GM19463 (cell line): ENCODE measurements around the gene ZFPM1.

Experiments used
- ATAC-seq: cut with Tn5 transposase; IDR thresholded peaks from one replicate; pipeline ENCODE4 v1.9.1; 2021; ENCODE audit warnings: mild to moderate bottlenecking, moderate library complexity; ENCODE audit not compliant: unreplicated experiment

ZFPM1 gene

GRCh38 chr16:88495268-88495772 is 42.2 kb downstream of the ZFPM1 start:
- ATAC-seq = no peak

DNA sequence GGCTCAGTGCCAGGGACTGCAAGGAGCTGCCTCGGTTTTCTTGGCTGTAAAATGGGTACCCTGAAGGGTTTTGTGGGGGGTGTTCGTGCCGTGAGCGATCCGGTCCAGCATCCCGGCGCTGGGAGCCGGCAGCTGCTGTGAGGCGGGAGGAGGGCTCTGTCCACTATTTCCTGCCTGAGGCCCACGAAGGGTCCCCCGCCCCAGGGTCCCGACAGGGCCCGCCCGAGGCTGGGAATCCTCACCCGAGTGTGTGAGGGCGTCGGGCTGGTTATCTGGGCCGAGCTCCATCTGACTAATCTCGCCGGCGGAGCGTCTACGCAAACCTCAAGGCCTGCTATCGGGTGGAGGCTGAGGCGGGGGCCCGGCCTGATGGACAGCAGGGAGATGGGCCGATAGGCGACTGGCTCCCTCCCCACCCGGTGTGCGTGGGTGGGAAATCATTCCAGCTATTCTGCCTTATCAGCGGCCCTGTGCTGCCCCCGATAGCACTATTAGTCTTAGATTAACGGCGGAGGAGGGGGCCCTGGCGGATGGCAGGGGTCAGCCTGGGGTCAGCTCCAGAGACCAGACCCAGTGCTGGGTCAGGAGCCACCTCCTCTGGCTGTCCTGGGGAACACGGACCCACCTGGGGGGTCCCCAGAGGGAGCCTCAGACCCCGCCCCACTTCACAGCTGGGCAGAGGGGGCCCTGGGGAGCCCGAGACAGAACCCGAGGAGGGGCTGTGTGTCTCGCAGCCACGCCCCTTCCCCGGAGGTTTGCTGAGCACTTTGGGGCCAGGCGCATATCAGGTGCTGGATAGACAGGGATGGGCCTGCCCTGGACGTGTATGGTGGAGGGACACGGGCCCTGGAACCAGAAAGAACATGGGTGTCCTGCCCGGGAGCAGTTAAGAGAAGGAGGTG is 44.7 kb downstream of the ZFPM1 start:
- ATAC-seq = no peak

GRCh38 chr16:88498576-88499208 is 45.6 kb downstream of the ZFPM1 start:
- ATAC-seq = no peak

DNA sequence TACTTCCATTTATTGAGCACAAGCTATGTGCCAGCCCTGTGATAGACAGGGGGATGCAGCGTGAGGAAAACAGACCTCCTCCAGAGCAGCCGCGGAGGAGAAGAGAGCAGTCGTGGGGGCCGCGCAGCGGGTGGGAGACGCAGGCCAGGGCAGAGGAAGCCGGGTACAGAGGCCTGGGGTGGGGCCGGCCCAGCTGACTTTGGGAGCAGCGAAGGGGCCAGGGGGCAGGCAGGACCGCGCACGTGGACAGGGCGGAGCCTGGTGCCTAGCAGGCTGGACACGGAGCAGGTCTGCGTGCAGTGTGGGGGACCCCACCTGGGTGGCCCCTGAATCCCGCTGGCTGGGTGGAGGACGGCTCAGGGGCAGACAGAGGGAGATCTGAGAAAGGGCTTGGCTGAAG is 46.2 kb downstream of the ZFPM1 start:
- ATAC-seq = no peak

GRCh38 chr16:88499836-88500251 is 46.8 kb downstream of the ZFPM1 start:
- ATAC-seq = no peak

DNA sequence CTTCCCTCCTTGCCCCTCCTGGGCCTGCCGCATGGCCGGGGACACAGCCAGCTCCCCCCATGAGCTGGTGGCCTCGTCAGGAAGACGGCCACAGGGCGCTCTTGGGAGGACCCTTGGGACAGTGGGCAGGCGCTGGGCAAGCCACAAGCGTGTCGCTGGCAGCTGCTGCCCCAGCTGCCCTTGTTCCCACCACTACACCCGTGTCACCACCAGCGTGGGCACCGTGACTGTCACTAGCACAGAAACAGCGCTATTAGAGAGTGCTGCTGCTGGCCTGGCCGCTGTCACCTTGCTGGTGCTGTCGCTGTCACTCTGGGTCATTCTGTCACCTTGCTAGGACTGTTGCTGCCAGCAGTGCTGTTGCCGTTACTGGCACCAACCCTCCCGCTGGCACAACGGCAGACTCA is 47.2 kb downstream of the ZFPM1 start:
- no peak for ATAC-seq

DNA sequence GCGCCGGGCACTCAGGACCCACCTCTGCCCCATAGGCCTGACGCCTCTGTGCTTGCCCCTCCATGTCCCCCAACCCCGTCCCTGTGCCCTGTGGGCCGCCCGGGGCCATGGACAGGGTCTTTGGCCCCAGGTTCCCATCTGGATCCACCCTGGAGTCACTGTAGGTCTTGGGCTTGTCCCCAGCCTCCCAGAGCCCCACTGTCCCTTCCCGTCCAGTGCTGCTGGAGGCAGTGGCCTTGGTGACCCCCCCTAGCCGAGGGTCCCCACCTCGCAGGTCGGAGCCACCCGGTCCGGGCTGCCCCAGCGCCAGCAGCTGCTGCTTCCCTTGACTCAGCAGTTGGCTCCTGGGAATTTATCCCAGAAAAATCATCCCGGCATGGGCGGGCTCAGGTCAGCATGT is 49.3 kb downstream of the ZFPM1 start:
- ATAC-seq = no peak

- ATAC-seq = no peak
Observed at GRCh38 chr16:88502776-88503280, 49.7 kb downstream of the ZFPM1 start.

- no peak for ATAC-seq
Observed at GRCh38 chr16:88503374-88503770, 50.3 kb downstream of the ZFPM1 start.

- no peak for ATAC-seq
Observed at GRCh38 chr16:88503771-88504488, 50.9 kb downstream of the ZFPM1 start.

DNA sequence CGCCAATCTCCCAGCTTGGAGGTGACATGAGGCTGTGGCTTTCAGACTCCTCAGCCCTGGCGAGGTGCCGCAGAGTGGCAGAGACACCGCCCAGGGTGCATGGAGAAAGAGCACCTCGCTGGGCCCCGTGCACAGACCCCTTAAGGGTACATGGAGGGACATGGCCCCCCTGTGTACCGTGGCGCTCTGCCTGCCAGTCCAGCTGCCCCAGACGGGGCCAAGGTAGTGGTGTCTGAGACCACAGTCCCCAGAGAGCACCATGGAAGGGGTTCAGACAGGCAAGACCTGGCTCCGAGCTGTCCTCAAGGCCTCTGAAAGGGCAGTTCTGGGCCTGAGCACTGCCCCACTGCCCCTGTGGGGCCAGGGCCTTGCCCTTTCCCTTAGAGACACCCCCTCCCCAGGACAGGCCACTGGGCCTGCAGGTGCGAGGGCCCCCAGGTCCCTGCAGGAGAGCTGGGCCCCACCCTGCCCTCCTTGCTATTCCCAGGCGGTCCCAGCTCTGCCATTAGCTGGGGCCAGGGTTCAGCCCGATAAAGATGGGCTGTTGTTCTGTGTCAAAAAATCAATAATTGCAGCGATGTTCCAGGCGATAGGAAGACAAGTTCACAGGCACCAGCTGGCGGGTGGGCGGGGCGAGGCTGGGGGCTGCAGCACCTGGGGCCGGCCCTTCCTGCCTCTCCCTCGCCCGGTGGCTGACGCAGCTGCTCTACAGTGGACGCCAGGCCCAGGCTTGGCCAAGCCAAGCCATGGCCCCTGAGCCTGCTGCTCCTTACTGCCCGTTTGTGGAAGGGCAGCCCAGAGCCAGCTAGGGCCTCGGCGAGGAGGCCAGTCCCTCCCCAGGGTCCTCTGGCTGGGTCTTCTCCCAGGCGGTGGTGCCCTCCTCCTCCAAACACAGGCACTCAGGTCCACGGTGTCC is 51.7 kb downstream of the ZFPM1 start:
- ATAC-seq = no peak

DNA sequence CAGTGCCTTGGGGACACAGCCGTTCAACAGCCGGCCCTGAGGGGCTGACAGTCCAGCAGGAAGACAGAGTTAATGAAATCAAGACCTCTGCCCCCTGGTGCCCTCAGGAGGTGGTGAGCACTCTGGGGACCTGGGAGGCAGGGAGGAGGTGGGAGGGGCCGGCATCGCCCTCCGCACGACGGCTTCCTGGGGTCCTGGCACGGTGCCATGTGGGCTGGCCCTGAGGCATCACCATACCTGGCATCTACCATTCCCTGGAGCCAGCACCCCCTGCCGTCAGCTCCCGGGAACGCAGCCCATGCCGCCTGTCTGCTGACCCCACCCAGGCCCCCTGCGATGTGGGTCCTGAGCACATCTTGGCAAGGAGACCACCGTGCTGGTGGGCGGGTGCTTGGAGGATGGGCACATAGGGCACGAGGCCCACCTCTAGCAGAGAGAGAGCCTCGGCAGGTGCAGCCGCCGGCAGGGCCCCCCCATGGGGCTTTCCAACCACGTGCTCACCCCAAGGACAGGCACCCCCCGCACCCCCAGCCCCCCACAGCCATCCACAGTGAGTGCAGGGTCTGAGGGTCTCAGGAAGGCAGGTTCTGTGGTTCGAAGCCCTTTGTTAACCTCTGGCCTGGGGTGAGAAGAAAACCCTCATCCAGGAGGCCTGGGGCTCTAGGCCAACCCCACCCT is 52.5 kb downstream of the ZFPM1 start:
- no peak for ATAC-seq

DNA sequence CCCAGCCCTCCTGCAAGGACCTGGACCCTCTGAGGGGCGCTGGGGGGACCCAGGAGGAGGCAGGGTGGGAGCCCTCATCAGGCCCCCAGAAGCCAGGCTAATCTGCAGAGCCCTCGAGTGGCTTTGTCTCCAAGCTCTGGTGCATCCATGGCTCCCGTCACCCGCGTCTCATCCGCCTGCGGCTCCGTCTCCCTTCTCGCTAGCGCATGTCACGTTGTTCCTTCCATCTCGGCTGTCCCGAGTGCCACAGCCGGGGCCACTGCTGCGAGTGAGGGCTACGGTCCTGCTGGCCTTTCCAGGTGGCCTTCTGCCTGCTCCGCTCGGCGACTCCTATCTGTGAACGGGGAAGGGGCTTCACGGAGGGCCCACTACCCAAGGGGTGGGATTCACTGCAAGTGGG is 53.6 kb downstream of the ZFPM1 start:
- no peak for ATAC-seq

GRCh38 chr16:88507231-88507743 is 54.2 kb downstream of the ZFPM1 start:
- no peak for ATAC-seq

GRCh38 chr16:88508376-88508867 is 55.3 kb downstream of the ZFPM1 start:
- ATAC-seq = no peak

- no peak for ATAC-seq
Observed at GRCh38 chr16:88508868-88509748, 56.0 kb downstream of the ZFPM1 start.

- no peak for ATAC-seq
Observed at GRCh38 chr16:88509749-88510069, 56.6 kb downstream of the ZFPM1 start.
